ENCODE measurements around the gene SDHA.
A peak's percentile ranks its signal among the peaks of the same experiment; 100 is the strongest.
"Not testable (repeated sequence)": the region's sequence is repeated elsewhere in the genome, so short reads cannot be mapped to it uniquely, and the experiment has no call there.

Gene SDHA

GRCh38 chr5:264338-264737 is 46.2 kb downstream of the SDHA start:
- DNase-seq, result peak; percentile 44

- DNase-seq, result peak; percentile 26
These were observed 48.3 kb downstream of the SDHA start for GRCh38 chr5:266311-267026.

- DNase-seq, result peak; percentile 33
These were observed 49.6 kb downstream of the SDHA start for GRCh38 chr5:267716-268115.

- DNase-seq, result peak; percentile 56
These were observed 52.2 kb downstream of the SDHA start for GRCh38 chr5:270340-270739.

GRCh38 chr5:271828-272167 is 53.7 kb downstream of the SDHA start:
- not testable (repeated sequence) for DNase-seq

GRCh38 chr5:273091-273490 is 55.0 kb downstream of the SDHA start:
- peak; percentile 49 for DNase-seq

GRCh38 chr5:273491-273890 is 55.4 kb downstream of the SDHA start:
- DNase-seq, result not testable (repeated sequence)

- peak; percentile 40 for DNase-seq
These were observed 56.2 kb downstream of the SDHA start for GRCh38 chr5:274346-274745.

- peak; percentile 21 for DNase-seq
These were observed 60.5 kb downstream of the SDHA start for GRCh38 chr5:278646-279045.

GRCh38 chr5:279051-279665 is 61.0 kb downstream of the SDHA start:
- DNase-seq, result peak; percentile 40

GRCh38 chr5:285991-286557 is 68.0 kb downstream of the SDHA start:
- DNase-seq, result no peak

GRCh38 chr5:290200-290599 is 72.1 kb downstream of the SDHA start:
- DNase-seq, result not testable (repeated sequence)

GRCh38 chr5:291345-291744 is 73.2 kb downstream of the SDHA start:
- DNase-seq, result not testable (repeated sequence)

- not testable (repeated sequence) for DNase-seq
These were observed 76.7 kb downstream of the SDHA start for GRCh38 chr5:294788-295187.

GRCh38 chr5:296207-296606 is 78.1 kb downstream of the SDHA start:
- not testable (repeated sequence) for DNase-seq

GRCh38 chr5:296954-297353 is 78.8 kb downstream of the SDHA start:
- DNase-seq, result peak; percentile 64

- not testable (repeated sequence) for DNase-seq
These were observed 79.3 kb downstream of the SDHA start for GRCh38 chr5:297448-297847.

- DNase-seq, result not testable (repeated sequence)
These were observed 80.0 kb downstream of the SDHA start for GRCh38 chr5:297991-298736.

GRCh38 chr5:298737-299125 is 80.6 kb downstream of the SDHA start:
- DNase-seq, result no peak

GRCh38 chr5:299921-300320 is 81.8 kb downstream of the SDHA start:
- not testable (repeated sequence) for DNase-seq

GRCh38 chr5:300691-301435 is 82.7 kb downstream of the SDHA start:
- not testable (repeated sequence) for DNase-seq

GRCh38 chr5:302416-302815 is 84.3 kb downstream of the SDHA start:
- not testable (repeated sequence) for DNase-seq

GRCh38 chr5:302966-303365 is 84.8 kb downstream of the SDHA start:
- no peak for DNase-seq
